ENCODE data around the gene KIF5C. TPM values are rescaled to one million over a fixed set of nuclear protein-coding genes. Genes with fewer than 3 reads are reported as not detected.
"Not testable (repeated sequence)": the region's sequence is repeated elsewhere in the genome, so short reads cannot be mapped to it uniquely, and the experiment has no call there.

The KIF5C gene
- 0.73 TPM for total RNA-seq
- long read RNA-seq, result 0 reads

DNA sequence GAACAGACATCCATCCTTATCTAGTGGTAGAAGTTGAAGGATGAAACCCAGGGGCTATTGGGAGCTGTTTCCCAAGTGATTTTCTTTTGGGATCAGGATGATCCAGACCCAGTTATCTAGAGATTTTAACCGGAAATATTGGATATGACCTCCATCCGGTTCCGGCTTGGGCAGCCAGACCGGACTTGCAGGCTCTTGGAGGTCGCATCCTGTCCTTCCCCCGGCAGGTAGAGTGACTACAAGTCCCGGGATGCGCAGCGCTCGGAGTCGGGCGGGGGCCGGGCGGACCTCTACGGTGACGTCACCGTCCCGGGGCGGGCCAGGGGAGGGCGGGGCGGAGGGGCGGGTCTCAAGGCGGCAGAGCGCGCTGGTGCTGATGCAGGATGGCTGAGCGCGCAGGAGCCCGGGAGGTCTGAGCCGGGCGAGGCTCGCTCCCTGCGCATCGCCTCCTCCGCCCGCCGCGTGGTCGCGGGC lies at the start of gene KIF5C:
Gene KIF5C, plus strand, starts transcription at position 360 of the 474 bp plus-strand sequence. CDS start 391 bp downstream, outside the sequence.
- intact Hi-C loops (cut with DNase I), result loop anchor here (10.0 kb wide), 1 partner anchor 230 kb away; the partner anchor contains the start of gene EPC2
- DNase-seq (ENCODE audit: low spot score), result peak; percentile 90

DNA sequence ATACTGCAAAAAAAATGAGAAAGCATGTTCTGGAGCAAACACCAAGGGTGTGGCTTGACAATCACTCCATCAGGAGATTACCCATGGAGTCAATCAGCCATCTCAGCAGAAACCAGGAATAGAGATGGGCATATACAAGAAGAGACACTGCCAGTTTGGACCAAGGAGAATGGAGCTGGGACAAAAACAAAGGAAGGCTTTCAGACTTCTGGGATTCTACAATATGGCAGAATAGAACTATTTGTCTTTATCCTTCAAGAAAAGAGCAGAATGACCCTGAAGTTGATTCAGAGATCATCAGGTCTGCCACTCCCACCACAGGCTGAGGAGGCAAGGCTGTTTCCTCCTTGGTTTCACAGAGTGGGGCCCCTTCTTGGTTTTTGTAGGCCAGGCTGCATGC lies 48.2 kb upstream of the KIF5C start:
- DNase-seq (ENCODE audit: low spot score), result no peak
- intact Hi-C loops (cut with DNase I), result no loop called here

DNA sequence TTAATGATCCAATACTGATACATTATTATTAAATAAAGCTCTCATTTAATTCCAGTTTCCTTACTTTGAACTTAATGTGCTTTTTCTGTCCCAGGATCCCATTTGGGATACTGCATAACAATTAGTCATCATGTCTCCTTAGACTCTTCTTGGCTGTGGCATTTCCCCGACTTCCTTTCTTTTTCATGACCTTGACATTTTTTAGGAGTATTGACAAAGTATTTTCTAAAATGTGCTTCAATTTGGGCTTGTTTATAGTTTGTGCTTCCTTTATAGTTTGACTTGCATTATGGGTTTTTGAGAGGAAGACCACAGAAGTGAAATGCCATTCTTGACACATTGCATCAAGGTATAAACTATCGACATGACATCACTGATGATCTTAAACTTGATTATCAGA lies 46.1 kb upstream of the KIF5C start:
- intact Hi-C loops (cut with DNase I), result no loop called here
- no peak for DNase-seq (ENCODE audit: low spot score)

DNA sequence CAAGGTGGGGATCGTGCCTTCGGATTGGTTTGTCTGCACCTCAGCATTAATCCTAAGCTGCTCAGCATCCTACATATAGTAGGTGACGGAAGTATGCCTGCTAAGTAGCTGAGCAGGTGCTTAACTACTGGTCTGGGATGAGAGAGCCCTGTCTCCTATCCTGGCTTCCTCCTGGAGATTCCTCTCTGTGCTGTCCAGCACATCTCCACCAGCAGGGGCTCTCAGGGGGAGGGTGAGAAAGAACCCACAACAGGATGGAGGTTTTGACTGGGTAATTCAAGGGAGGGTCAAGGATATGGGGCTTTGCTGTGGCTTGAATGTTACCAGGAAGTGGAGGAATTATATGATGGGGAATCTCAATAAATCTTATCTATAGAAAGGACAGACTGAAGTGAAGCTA lies 45.4 kb upstream of the KIF5C start:
- intact Hi-C loops (cut with DNase I), result no loop called here
- DNase-seq (ENCODE audit: low spot score), result no peak

DNA sequence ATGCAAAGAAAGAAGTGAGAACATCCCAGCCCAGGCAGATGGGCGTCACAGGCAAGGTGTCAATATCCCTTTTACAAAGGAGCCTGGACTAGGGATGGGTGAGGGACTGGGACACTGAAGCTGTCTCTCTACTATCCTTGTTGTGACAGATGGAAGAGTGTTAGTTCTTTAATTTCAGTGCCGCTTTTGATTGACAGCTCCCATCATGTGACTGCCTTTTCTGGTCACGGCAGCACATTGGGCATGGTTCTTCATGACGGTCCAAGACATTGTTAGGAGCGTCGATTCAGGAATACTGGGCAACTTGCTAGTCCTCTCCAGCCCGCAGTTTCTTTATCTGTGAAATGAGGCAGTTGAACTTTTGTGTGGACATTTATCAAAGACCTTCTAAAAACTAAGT lies 42.4 kb upstream of the KIF5C start:
- DNase-seq (ENCODE audit: low spot score), result no peak
- intact Hi-C loops (cut with DNase I), result no loop called here

DNA sequence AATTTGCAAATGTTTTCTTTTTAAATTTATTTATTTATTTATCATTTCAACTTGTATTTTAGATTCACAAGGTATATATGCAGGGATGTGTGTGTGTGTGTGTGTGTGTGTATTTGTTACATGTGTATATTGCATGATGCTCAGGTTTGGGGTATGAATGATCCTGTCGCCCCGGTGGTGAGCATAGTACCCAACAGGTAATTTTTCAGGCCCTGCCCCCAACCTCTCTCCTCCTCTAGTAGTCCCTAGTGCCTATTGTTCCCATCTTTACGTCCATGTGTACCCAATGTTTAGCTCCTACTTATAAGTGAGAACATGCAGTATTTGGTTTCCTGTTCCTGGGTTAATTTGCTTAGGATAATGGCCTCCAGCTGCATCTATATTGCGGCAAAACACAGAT lies 33.0 kb upstream of the KIF5C start:
- no peak for DNase-seq (ENCODE audit: low spot score)
- intact Hi-C loops (cut with DNase I), result no loop called here

DNA sequence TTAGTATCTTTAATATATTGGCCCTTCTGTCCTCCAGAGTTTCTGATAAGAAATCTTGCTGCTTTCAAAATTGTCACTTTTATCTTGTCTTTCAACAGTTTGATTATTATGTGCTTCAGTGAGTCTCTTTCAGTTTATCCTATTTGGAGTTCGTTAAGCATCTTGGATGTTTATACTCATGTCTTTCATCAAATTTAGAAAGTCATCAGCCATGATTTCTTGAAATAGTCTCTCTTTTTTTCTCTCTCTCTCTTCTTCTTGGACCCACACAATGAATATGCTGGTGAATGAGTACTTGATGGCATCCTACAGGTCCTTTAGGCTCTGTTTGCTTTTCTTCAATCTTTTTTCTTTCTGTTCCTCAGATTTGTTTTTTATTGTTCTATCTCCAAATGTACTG lies 26.9 kb upstream of the KIF5C start:
- intact Hi-C loops (cut with DNase I), result no loop called here
- no peak for DNase-seq (ENCODE audit: low spot score)

DNA sequence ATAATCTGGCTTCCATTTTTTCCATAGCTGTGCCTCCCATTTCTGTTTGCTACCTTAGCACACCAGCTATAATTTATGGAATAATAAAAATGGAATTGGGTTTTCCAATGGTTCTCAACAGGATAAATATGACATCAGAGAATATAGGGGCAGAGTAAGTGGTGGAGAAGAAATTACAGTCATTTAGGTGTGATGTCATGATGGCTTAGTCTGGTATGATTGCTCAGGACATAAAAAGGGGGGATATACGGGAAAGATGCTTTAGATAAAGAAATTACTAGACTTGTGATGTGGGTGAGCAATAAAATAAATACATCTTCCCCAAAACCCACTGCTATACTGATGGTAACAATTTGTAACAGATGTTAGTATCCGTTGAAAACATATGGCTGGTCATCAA lies 21.6 kb upstream of the KIF5C start:
- no peak for DNase-seq (ENCODE audit: low spot score)

DNA sequence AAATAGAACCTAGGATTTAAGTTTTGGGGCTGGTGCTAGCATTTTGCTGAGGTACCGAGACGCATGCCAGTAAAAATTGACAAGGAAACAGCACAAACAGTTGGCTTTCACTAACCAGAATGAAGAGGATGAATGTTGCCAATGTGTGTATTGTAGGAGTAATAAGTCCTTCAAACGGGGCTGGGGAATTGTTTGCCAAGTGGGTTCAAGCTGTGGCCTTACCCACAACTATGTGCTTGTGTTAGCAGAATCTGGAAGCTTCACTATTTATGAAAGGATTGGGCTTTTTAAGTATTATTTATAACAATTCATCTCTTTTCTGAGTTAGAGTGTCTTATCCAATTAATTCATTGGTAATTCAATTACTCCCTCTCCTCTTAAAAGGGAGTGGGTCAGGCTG lies 15.0 kb upstream of the KIF5C start:
- intact Hi-C loops (cut with DNase I), result no loop called here
- no peak for DNase-seq (ENCODE audit: low spot score)

More for the DNA sequence above, 21.6 kb upstream of the KIF5C start:
- intact Hi-C loops (cut with DNase I), result no loop called here

DNA sequence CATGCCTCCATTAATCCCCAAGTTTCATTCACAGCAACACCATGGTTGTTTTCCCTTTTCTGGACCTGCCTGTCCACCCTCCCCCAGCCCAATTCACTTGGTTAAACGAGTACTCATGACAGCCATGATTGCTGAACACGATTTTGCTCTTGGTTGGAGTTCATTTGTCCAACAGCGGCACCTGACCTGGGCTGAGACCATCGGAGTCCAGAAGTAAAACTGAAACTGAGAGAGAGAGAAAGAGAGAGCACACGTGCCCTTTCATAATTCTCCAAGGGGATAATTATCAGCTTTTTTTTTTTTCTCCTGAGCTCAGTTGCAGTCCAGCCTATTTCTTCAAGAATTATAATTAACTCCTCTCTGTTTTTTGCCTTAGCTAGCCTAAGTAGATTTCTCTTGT lies 13.7 kb upstream of the KIF5C start:
- DNase-seq (ENCODE audit: low spot score), result no peak
- intact Hi-C loops (cut with DNase I), result no loop called here

DNA sequence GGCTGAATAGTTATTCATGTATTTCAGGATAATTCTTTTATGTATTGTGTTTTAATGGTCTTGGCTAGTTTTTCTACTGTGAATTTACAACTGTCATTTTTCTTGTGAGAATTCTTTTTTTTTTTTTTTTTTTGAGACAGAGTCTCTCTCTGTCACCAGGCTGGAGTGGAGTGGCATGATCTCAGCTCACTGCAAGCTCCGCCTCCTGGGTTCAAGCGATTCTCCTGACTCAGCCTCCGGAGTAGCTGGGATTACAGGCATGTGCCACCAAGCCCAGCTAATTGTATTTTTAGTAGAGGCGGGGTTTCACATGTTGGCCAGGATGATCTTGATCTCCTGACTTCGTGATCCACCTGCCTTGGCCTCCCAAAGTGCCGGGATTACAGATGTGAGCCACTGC lies 12.5 kb upstream of the KIF5C start:
- DNase-seq (ENCODE audit: low spot score); intact Hi-C loops (cut with DNase I): not testable (repeated sequence)

DNA sequence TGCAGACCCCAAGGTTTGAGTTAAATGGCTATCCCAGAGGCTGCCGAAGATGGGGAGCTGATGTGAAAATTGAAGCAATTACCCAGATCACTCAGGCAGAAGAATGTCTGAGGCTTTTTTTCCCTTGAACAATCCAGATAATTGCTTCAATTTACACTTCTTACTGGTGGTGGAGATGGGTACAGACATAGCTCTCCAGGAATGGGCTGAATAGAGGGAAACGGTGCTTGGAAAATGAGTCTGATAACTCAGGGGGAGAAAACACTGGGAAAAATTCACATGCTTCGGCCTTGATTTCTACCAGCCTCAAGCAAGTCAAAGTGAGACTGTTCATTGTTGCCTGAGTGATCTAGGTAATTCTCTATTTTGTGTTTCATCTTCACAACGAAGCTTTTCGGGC lies 9.5 kb upstream of the KIF5C start:
- intact Hi-C loops (cut with DNase I), result no loop called here
- DNase-seq (ENCODE audit: low spot score), result no peak

DNA sequence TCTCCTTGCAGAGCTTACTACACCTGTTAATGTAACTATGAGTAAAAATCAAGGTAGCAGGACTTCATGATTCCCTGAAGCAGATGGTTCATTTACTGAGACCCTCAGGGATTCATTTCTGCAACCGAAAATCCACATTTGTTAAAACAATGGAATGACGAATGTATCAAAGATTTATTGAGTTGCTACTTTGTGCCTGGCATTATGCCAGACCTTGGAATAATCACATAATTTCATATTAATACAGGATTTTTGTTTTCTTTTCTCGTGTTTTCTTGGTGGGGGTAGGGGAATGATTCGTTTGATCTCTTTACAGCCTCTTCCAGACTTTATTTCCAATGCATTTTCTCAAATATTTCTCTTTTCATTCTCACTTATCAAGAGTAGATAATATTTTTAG lies 8.9 kb upstream of the KIF5C start:
- intact Hi-C loops (cut with DNase I), result no loop called here
- no peak for DNase-seq (ENCODE audit: low spot score)

DNA sequence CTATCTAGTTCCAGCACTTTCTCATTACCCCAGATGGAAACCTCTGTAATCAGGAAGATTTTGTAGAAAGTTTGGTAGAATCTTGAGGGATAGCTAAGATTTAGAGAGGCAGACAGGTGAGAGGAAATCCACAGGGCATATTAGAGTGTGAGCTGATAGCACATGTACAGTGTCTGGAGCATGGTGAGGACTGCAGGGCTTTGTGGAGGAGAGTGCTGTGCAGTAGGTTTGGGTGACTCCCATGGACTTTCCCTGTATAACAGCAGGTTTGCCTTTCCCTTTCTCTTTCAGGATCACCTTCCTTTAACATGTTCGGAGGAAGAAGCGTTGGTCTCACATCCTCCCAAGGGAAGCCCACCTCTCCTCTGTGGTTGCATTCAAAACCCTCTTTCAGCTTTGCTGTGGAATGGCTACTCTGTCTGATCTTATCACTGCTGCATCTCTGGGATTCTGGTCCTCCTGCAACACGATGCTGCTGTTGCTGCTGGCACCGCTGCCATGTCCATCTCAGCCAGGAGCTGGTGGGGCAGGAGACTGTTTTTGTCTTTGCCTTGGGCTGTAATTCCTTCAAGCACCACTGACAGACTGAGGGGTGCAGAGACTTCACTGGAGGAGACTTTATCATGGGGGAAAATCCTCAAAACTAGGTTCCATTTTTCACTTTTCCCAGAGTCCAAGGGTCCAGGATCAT lies 7.8 kb upstream of the KIF5C start:
- no peak for DNase-seq (ENCODE audit: low spot score)
- intact Hi-C loops (cut with DNase I), result no loop called here

DNA sequence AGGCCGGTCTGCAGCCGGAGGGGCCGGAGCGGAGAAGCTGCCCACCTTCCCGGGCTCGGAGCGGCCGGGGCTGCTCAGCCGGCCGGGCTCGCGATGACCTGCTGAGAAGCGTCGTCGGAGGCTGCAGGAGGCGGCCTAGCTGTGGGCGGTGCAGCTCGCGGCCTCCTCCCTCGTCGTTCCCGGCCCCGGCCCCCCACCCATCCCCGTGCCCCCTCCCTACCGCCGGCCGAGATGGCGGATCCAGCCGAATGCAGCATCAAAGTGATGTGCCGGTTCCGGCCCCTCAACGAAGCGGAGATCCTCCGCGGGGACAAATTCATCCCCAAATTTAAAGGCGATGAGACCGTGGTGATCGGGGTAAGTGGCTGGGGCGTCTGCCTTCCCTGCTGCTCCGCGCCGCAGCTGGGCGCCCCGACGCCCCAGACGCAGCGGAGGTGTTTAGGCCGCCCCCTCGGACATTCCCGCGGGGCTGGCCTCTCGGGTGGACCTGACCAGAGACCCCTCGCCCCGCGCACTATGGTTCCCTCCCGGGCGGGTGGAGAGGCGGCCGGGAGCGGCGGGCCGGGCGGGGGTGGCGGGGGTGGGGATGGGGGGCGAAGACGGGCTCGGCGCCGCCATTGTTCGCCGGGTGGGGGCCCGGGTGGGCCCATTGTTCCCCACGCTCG lies 492 bp downstream of the KIF5C start:
- no peak for DNase-seq (ENCODE audit: low spot score)
- intact Hi-C loops (cut with DNase I), result loop anchor here (10.0 kb wide), 1 partner anchor 231 kb away; the partner anchor contains the start of gene EPC2

DNA sequence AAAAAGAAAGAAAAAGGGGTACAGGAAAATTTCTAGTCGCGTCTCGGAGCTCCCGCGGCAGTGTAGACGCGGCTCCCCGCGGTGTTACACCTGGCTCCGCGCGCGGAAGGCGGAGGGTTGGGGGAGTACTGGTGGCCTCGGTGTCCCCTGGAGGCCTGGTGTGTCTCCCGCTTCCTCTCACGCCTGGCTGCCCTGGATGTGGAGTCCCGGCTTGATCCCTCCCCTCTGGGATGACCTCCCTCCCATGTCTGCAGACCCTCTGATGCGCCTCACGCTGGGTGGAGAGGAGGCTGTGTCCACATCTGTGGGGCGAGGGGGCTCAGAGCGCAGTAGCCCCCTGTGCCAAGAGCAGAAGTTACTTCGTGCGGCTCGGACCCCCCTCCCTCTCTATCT lies 1.2 kb downstream of the KIF5C start:
- intact Hi-C loops (cut with DNase I), result loop anchor here (10.0 kb wide), 1 partner anchor 231 kb away; the partner anchor contains the start of gene EPC2
- DNase-seq (ENCODE audit: low spot score), result no peak

DNA sequence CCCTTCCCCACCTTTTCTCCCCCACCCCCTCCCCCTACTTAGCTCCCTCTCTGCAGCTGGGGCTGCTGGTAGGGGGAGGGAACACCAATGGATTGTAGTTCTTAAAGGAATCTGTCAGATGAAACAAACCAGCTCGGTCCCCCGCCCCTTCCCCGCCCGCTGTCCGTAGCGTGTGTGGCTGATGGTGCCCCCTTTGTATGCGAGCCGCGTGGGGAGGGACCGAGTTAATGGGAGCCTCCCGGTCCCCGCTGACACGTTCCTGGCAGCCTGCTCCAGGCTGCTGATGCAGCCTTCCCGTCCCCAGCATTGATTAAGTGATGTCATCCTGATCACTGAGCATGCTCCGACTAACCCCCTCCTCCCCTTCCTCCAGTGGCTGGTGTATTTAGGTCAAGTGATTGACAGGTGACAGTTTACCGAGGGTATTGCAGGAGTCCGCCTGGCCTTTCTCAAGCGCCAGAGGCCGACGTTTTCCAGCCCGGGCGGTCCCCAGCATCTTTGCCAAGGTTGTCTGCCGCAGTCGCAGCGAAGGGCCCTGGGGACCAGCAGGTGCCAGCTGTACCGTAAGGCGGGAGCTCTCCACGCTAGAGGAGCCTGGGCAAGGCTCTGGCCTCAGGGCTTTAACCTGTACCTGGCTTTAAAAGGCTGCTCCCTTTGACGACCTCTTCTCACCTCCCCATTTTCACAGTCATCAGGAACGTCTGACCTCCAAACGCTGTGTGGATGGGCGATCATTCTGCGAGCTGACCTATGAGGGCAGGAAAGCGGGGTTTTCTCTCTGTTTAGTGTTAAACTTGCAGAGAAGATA lies 1.8 kb downstream of the KIF5C start:
- no peak for DNase-seq (ENCODE audit: low spot score)
- intact Hi-C loops (cut with DNase I), result loop anchor here (10.0 kb wide), 1 partner anchor 232 kb away; the partner anchor contains the start of gene EPC2

DNA sequence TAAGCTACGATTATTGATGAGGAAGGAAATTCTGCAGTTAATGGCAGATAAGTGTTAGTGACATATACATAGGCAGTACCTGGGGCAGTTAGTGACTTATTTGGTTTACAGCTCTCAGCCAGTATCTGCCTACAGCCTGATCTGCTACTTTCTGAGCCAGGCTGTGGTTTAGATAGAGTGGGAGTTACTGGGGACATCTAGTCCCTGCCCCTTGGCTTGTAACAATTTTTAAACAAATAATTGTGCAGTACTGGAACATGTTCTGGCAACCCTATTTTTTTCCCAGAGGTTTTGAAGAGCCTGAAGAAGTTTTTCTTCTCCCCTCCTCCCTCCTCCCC lies 2.3 kb downstream of the KIF5C start:
- intact Hi-C loops (cut with DNase I), result loop anchor here (10.0 kb wide), 1 partner anchor 233 kb away; the partner anchor contains the start of gene EPC2

DNA sequence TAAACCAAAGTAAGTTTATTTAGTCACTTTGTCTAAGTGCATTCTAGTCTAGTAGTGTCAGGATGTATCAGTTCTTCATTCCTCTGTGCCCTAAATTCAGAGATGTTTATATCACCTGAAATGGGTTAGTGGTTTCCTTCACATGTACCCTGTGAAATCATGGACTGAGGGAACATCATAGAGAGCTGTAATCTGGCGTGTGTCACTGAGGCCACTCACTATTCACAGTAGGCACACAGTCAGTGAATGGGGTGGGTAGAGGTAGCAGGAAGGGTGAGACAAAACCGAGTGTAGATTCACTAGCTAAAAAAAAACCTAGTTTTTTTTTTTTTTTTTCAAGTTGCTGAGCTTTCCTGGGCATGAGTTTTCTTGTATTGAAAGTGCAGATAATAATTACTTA lies 5.6 kb downstream of the KIF5C start:
- no peak for DNase-seq (ENCODE audit: low spot score)
- intact Hi-C loops (cut with DNase I), result no loop called here

More for the DNA sequence above, 2.3 kb downstream of the KIF5C start:
- DNase-seq (ENCODE audit: low spot score), result no peak

DNA sequence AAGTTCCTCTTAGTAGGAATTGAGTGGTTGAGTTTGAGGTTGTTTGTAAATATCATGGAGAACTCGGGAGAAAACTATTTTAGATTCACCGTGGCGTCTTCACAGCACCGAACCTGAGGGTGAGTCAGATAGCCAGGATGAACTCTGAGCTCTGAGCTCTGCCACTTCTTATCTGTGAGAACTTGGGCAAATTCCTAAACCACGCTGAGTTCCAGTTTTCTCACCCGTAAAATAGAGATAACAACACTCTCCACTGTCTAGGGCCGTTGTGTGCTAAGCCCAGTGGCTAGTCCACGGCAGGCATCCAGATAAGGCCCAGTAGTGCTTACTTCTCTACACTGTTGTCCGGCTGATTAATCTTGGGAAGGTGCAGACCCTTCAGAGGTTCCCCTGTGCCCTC lies 7.0 kb downstream of the KIF5C start:
- no peak for DNase-seq (ENCODE audit: low spot score)
- intact Hi-C loops (cut with DNase I), result no loop called here
